HG02571 (cell line): ENCODE data around the gene IRAG1.

Experiments
- ATAC-seq: cut with Tn5 transposase; IDR thresholded peaks from one replicate; pipeline ENCODE4 v1.9.1; 2021; ENCODE audit warnings: mild to moderate bottlenecking, moderate library complexity; ENCODE audit not compliant: unreplicated experiment

The IRAG1 gene

DNA sequence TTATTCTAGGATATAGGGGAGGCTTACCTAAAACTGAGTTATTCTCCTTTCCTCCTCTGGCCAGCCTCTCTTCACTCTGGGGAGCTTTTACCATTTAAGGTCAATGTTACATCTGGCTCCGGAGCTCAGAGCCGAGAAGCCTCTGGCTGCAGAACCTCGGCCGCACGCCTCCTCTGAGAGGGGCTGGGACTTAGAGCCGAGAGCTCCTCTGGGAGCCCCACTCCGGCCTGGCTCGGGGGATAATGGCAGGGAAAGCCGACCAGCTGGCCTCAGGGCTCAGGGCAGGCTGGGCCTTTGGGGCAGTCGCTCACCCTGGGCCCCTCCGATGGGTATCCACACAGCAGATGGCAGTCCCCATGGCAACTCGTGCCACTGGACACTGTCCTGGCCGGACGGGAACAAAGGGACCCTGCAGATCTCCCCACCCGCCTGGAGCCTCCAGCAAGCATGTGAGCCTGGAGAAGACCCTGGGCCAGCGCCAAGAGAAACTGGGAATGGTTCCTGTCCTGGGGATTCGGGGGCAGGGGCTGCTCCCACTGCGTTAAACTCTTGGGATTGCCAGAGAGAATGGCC is at the start of gene IRAG1:
Gene IRAG1 (minus strand): TSS at position 247 of the 573 bp plus-strand sequence. CDS start 153 bp downstream, at position 94.
- ATAC-seq: no peak

DNA sequence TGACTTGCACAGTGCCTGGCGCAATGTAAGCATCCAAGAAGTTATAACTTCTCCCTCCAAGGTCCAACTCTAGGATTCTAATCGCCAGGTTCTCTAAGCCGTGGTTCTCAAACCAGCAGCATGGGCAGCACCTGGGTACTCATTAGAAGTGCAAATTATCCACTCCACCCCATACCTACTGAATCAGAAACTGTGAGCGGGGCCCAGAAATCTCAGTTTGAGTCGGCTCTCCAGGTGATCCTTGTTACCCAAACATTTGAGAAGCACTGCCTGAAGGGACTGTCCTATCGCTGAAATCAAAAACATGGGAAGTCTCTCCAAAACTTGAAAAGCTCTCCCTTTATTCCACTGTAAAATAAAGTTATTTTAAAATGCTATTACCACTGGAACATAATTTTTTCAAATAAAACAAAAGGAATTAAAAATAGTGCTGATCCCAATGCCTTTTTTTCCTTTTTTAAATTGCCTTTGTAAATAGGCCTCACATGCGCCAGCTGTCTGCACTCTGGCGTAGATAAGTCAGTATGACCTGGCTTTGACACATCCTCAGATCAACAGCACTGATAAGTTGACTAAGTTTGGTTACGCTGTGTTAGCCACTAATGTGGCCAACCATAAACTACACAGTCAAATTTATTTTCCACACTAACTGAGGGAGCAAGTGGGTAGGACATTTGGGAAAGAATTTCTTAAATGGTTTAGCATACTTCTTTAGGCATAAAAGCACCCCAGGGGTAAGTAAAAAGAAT is 49.1 kb upstream of the IRAG1 start:
- no peak for ATAC-seq

- peak; percentile 98 for ATAC-seq
Observed at GRCh38 chr11:10735481-10736475, 42.2 kb upstream of the IRAG1 start.

GRCh38 chr11:10731064-10731680 is 37.6 kb upstream of the IRAG1 start:
- no peak for ATAC-seq

GRCh38 chr11:10730151-10730550 is 36.6 kb upstream of the IRAG1 start:
- ATAC-seq: no peak

- no peak for ATAC-seq
Observed at GRCh38 chr11:10728789-10729472, 35.4 kb upstream of the IRAG1 start.

GRCh38 chr11:10728154-10728553 is 34.6 kb upstream of the IRAG1 start:
- no peak for ATAC-seq

DNA sequence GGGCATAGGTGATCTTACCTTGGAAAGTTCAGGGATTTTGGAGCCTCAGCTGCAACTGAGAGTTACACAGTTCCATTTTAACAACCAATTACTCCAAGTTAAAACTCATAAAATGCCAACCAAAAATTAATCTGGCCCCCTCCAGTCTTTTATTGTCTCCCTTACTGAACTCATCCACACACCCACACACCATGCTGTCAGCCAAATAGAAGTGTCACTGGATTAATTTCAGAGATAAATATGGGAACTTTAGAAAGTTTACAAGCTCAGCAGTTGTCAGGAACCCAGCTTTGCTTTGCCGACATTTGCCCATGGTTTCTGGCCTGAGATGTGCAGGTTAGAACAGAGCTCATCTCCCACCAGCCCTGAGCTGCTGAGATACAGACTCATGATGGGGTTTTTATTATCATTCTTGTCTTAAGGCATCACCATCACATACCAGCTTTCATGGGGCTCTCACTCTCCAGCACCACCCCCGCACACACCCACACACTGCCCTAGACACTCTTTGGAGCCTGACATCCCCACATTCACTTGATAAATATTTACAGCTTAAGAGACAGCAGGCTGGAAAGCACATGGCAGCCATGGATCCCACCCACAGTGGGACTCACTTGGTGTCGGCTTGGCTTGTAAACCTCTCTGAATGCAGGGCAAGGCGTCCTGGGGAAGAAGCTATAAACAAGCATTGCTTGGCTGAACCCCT is 33.7 kb upstream of the IRAG1 start:
- ATAC-seq: no peak

- no peak for ATAC-seq
Observed at GRCh38 chr11:10725907-10726253, 32.3 kb upstream of the IRAG1 start.

DNA sequence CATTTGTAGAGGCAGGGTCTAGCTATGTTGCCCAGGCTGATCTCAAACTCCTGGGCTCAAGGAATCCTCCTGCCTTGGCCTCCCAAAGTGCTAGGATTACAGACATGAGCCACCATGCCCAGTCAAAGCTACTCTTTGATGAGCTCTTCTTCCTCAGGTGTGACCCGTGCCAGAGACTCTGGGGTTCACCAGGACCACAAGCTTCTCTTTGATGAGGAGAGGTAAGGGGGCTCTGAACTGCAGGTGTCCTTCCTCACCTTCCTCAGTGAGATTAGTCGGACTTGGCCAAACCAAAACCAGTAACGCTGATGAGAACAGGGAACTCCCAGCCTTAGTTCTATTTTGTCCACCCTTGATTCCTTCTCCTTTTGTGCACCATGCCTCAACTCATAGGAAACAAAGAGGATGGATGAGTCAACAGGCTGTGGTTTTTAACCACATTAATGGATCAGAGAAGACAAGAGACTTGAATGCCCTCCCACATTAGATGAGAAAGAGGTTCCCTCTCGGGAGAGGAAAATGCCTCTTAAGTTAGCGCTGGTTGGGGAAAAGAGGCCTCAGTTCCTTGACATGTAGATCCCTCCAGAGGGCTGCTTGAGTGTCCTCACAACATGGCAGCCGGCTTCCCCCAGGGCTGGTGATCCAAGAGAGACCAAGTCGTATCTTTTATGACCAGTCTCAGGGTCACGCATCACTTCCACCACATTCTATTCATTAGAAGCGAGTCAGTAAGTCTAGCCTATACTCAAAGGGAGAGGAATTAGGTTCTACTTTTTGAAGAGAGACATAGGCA is 31.8 kb upstream of the IRAG1 start:
- ATAC-seq: no peak

DNA sequence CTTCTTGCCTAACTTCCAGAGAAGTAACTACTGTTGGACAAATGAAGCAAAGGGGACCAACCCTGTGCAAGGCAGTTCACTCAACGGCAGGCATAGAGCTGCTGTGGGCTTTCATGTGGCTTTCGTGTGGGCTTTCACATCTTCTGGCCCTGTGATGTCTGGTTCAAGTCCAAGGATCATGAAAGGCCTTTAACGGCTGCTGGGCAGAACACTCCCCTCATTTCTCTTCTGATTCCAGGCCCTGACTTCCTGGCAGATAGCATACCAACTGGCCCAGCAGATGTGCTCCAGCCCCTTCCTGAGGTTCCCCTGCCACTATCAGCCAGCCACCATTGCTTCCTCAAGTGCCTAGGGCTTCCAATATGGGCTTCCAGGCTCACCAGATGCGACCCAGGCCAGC is 28.8 kb upstream of the IRAG1 start:
- ATAC-seq: no peak

- no peak for ATAC-seq
Observed at GRCh38 chr11:10720881-10721376, 27.4 kb upstream of the IRAG1 start.

- ATAC-seq: no peak
Observed at GRCh38 chr11:10719616-10720015, 26.1 kb upstream of the IRAG1 start.

DNA sequence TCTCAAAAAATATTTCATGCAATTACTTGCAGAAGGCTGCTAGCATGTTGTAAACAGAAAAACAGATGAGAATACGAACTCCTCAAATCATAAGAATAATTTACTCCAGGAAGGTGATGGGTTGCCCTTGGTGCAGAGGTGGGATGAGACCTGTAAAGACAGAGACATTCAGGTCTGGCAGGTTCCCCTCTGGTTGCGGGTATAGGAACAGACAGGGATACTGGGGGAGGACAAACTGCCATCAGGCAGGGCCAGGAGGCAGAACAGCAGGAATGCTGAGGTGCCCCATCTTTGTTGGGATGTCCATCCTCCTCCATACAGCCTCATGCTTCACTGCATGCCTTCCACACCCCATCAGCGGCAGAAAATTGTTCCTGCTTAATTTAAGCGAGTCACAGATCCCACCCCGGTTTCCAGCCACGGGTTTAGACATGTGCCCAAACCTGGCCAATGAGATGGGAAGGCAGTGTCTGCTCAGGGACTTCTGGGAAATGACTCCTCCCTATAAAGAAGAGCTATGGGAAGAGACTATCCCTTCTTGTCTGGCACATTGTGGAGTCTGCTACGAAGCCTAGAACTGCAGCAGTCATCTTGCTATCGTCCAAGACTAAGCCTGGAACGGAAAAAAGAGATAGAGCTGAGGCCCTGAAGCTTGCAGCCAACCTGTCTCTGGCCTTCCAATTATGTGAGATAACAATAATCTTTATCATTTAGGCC is 23.1 kb upstream of the IRAG1 start:
- no peak for ATAC-seq

DNA sequence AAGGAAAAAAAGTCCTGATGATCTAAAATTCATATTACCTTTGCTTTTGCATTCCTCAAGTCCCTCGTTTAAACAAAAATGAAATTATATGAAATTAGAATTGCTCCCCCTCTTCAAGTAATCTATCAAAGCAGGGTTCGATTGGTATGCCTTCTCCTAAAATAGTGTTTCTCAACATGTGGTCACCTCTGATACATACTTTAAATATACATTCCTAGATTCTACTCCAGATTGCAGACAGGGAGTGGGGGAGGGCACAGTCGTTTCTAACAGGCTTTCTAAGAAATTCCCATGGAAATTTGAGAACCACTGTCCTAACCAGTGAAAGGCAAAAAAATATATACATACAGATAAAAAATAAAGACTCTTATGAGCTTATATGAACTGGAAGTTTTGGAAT is 22.6 kb upstream of the IRAG1 start:
- ATAC-seq: no peak

DNA sequence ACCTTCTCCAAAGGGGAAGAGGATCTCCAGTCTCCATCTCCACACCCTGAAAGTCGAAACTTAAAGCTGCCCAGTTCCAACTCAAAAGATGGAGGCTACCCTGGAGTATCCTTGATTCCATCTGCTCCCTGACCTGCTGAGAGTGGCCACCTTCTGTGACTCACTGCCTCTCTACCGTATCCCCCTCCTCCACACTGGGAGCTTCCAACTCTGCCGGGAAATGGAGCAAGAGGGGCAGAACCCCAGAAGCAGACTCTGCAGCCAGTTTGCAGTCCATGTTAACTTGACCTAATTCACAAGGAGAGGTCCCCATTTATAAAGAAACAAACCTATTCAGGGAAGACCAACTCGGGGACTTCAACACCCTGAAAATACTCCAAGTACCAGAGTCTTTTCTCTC is 22.0 kb upstream of the IRAG1 start:
- ATAC-seq: no peak

GRCh38 chr11:10709299-10710086 is 15.9 kb upstream of the IRAG1 start:
- ATAC-seq: no peak

DNA sequence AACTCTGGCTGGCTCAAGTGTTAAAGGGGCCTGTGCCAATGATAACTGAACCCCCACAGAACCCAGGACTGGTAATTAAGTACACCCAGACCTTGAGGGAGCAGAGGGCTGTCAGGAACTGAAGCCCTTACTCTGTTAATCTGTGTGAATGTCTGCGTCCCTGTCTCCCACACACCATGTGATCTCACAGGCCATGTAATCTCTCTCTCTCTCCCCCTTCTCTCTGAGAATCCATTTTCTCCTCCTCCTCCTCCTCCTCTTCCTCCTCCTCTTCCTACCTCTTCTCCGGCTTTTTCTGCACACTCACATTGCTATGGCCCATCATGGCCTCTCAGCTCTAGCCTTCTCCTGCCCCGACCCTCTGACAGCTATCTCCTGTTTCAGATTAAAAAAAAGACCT is 14.6 kb upstream of the IRAG1 start:
- no peak for ATAC-seq
